Endothelial cell of umbilical vein (primary cell): ENCODE measurements around the gene MPEG1. TPM values are rescaled to one million over a fixed set of nuclear protein-coding genes. Genes with fewer than 3 reads are reported as not detected.

Experiments used
- BruUV-seq: library from RNA; stranded (reverse); fragments of 400-500 nt; replicated peaks from 2 replicates; lab custom pipeline; 2021; lab: Mats Ljungman, UMichigan
- CTCF ChIA-PET: fragments of 300-600, 350-600 bp; sonication (Branson Sonifier 250); formaldehyde crosslinking; loops from one replicate; lab custom pipeline; 2021; ENCODE audit warnings: antibody characterized with exemption, inconsistent platforms; lab: Charles Lee
- POLR2A ChIA-PET: fragments of 300-600, 350-600 bp; sonication (Branson Sonifier 250); formaldehyde crosslinking; loops from one replicate; lab custom pipeline; 2021; ENCODE audit warnings: antibody characterized with exemption, inconsistent platforms; lab: Charles Lee
- DNase-seq: peaks from one replicate; pipeline ENCODE4 v3.0.0-alpha.2; 2011; ENCODE audit warnings: low read depth, low spot score
- FAIRE-seq: peaks from 2 replicates; lab custom pipeline; 2011; peaks lifted over from hg19 to GRCh38; lab: Jason Lieb, UNC
- H2AFZ ChIP-seq: 2 replicates; pipeline ENCODE4 v1.6.0; 2012; ENCODE audit warnings: low read depth, low read length, control low read depth, inconsistent platforms
- H3K27ac ChIP-seq: 2 replicates; pipeline ENCODE4 v1.5.1; 2011; ENCODE audit warnings: low read depth, mild to moderate bottlenecking, control low read depth, low read length, moderate library complexity; ENCODE audit not compliant: insufficient read depth
- H3K27me3 ChIP-seq, 2 experiments: 2 replicates each; pipeline versions ENCODE4 v1.6.0 to v1.6.1; 2011; ENCODE audit warnings: low read length in 2 of 2, mixed read lengths in 1 of 2; ENCODE audit not compliant: control insufficient read depth in 2 of 2, insufficient read depth in 2 of 2
- H3K36me3 ChIP-seq, 2 experiments: 2 replicates in 1 of 2; 3 replicates in 1 of 2; pipeline ENCODE4 v1.5.1; 2011; ENCODE audit warnings: low read length in 2 of 2, mild to moderate bottlenecking in 1 of 2, moderate library complexity in 1 of 2; ENCODE audit not compliant: control insufficient read depth in 2 of 2, insufficient read depth in 2 of 2; ENCODE audit errors: extremely low read depth in 1 of 2
- H3K4me1 ChIP-seq: 3 replicates; pipeline ENCODE4 v1.5.1; 2011; ENCODE audit warnings: mild to moderate bottlenecking, low read length; ENCODE audit not compliant: control insufficient read depth, insufficient read depth; ENCODE audit errors: extremely low read depth
- H3K4me2 ChIP-seq: 2 replicates; pipeline ENCODE4 v1.6.1; 2011; ENCODE audit warnings: low read length, control low read depth, mixed read lengths; ENCODE audit not compliant: insufficient read depth
- H3K4me3 ChIP-seq, 3 experiments: fragments of 200-600 bp in 1 of 3; sonication (generic), shearing (Covaris generic) in 1 of 3; replicated peaks in 1 of 3; 2 replicates each; pipeline ENCODE4 v1.5.1; 2011 to 2016; ENCODE audit warnings: control low read depth in 3 of 3, low read length in 3 of 3, mild to moderate bottlenecking in 2 of 3, inconsistent platforms in 1 of 3, low read depth in 1 of 3, moderate library complexity in 1 of 3; ENCODE audit not compliant: insufficient read depth in 1 of 3
- H3K79me2 ChIP-seq: 2 replicates; pipeline ENCODE4 v1.6.0; 2012; ENCODE audit warnings: low read length, inconsistent platforms; ENCODE audit not compliant: control insufficient read depth, insufficient read depth
- H3K9ac ChIP-seq: replicated peaks from 2 replicates; pipeline ENCODE3; 2011; ENCODE audit warnings: low read length, control low read depth; ENCODE audit not compliant: insufficient read depth; ENCODE audit errors: extremely low read depth
- H3K9me1 ChIP-seq: replicated peaks from 3 replicates; pipeline ENCODE4 v1.6.0; 2011; ENCODE audit warnings: mild to moderate bottlenecking, low read length; ENCODE audit not compliant: control insufficient read depth, insufficient read depth; ENCODE audit errors: extremely low read depth
- H3K9me3 ChIP-seq: replicated peaks from 2 replicates; pipeline ENCODE4 v1.5.1; 2012; ENCODE audit warnings: low read length, inconsistent platforms; ENCODE audit not compliant: control insufficient read depth, insufficient read depth
- H4K20me1 ChIP-seq: replicated peaks from 2 replicates; pipeline ENCODE3; 2011; ENCODE audit warnings: mild to moderate bottlenecking, low read length; ENCODE audit not compliant: control insufficient read depth, insufficient read depth; ENCODE audit errors: extremely low read depth
- EZH2 ChIP-seq: IDR thresholded peaks from 2 replicates; pipeline ENCODE4 v1.6.1; 2012; ENCODE audit warnings: borderline replicate concordance, low read depth, mild to moderate bottlenecking, moderate library complexity, low read length, inconsistent platforms; ENCODE audit not compliant: severe bottlenecking
- FOS ChIP-seq: IDR thresholded peaks from 2 replicates; pipeline ENCODE4 v1.6.1; 2011; ENCODE audit warnings: mild to moderate bottlenecking, low read length, moderate library complexity, borderline replicate concordance; ENCODE audit not compliant: insufficient read depth
- GATA2 ChIP-seq: IDR thresholded peaks from 2 replicates; pipeline ENCODE4 v1.7.0; 2011; ENCODE audit warnings: low read depth, mild to moderate bottlenecking, moderate library complexity, mixed read lengths, low read length; ENCODE audit not compliant: insufficient read length, insufficient read depth
- JUN ChIP-seq: IDR thresholded peaks from 2 replicates; pipeline ENCODE4 v1.6.1; 2011; ENCODE audit warnings: borderline replicate concordance, low read depth; ENCODE audit not compliant: insufficient read length, insufficient read depth
- MYC ChIP-seq: IDR thresholded peaks from one replicate; pipeline ENCODE4 v1.6.1; 2011; ENCODE audit warnings: mild to moderate bottlenecking, low read depth, low read length
- POLR2A ChIP-seq: IDR thresholded peaks from 2 replicates; pipeline ENCODE4 v1.6.1; 2012; ENCODE audit warnings: low read depth, mild to moderate bottlenecking, control low read depth, low read length
- POLR2AphosphoS5 ChIP-seq: IDR thresholded peaks from 2 replicates; pipeline ENCODE4 v1.6.1; 2012; ENCODE audit warnings: low read depth, mild to moderate bottlenecking, control low read depth, low read length, moderate library complexity; ENCODE audit not compliant: insufficient read depth
- dilution Hi-C: fragments of 300-500 bp; cut with MboI; formaldehyde crosslinking; loops from one replicate; pipeline ENCODE4 v1.15.0; 2019; ENCODE audit warnings: low sequenced_read_pairs; ENCODE audit not compliant: extremely low pct_ligation_motif_present
- intact Hi-C: fragments of 100-400 bp; cut with micrococcal nuclease; formaldehyde crosslinking; loops from one replicate; pipeline ENCODE4 v1.10.0; 2022
- polyA plus RNA-seq, 4 experiments: library from polyadenylated mRNA; depleted of rRNA in 3 of 4; stranded (reverse) in 3 of 4; unstranded in 1 of 4; fragments of >200 nt; gene quantifications; 2 replicates each; pipeline versions ENCODE4 v1.2.1 to v1.2.3, GENCODE V29; 2011 to 2012; ENCODE audit warnings: missing spikeins in 1 of 4
- total RNA-seq: library from RNA; stranded (reverse); gene quantifications from 2 replicates; pipeline ENCODE4 v1.2.3, GENCODE V29; 2021
- TF ChIP-seq, protein P1 (sequence below), 2 donors: IDR thresholded peaks; 1 replicate in 1 of 2; 2 replicates in 1 of 2; pipeline ENCODE4 v1.5.1; 2011; ENCODE audit warnings: low read length in 2 of 2, mild to moderate bottlenecking in 2 of 2, moderate library complexity in 2 of 2, control low read depth in 1 of 2, inconsistent platforms in 1 of 2, low read depth in 1 of 2; ENCODE audit not compliant: insufficient read depth in 1 of 2; ENCODE audit errors: extremely low read depth in 1 of 2
- TF ChIP-seq, protein P2 (sequence below): IDR thresholded peaks from 2 replicates; pipeline ENCODE4 v1.6.1; 2011; ENCODE audit not compliant: insufficient read depth, insufficient read length

Gene MPEG1
- total and polyA plus RNA-seq, 2 donors (not counting 3 experiments of a cell fraction or from before 2014, with no cell fraction given): not detected

DNA sequence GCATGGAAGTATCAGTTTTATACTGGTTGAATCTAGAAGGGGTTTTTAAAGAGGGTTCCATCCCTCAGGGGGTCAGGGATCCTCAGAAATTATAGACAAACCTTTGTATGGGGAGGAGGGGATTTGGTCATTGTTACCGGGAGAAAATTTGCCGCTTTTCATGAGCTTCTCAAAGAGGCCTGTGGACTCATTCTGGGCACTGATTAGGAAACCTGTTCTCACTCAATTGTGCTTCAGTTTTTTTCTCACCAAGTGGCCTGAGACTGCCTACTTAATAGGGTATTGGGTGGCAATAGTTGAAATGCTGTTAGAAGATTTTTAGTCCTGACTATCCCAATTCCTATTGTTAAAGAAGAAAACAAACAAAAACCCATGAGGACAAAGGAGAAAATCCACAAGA is 14.0 kb downstream of the MPEG1 start:
- Histone ChIP-seq H3K4me3 (no peak overlapping the region), H3K9ac (no peak overlapping the region), H3K27me3 (peaks cover 3% of the 10 kb centered on the region in 2 experiments), H3K9me3 (no peaks in the 10 kb centered on the region), H3K79me2 (no peaks in the 10 kb centered on the region), H3K27ac (no peak overlapping the region), H3K4me1 (no peaks in the 10 kb centered on the region), H3K4me2 (no peak overlapping the region), H3K9me1 (no peaks in the 10 kb centered on the region), H2AFZ (no peak overlapping the region), H3K36me3 (no peaks in the 10 kb centered on the region), H4K20me1 (no peaks in the 10 kb centered on the region)
- dilution Hi-C loops: no loop called here
- ChIA-PET POLR2A (no interaction called here), CTCF (interaction anchor here (1.3 to 1.5 kb wide), 3 partner anchors 12 to 40 kb away, joined by 4 to 7 read pairs (median 5); partner anchors contain the start of gene DTX4)
- TF ChIP-seq POLR2A: no peak
- TF ChIP-seq, protein P1, sequence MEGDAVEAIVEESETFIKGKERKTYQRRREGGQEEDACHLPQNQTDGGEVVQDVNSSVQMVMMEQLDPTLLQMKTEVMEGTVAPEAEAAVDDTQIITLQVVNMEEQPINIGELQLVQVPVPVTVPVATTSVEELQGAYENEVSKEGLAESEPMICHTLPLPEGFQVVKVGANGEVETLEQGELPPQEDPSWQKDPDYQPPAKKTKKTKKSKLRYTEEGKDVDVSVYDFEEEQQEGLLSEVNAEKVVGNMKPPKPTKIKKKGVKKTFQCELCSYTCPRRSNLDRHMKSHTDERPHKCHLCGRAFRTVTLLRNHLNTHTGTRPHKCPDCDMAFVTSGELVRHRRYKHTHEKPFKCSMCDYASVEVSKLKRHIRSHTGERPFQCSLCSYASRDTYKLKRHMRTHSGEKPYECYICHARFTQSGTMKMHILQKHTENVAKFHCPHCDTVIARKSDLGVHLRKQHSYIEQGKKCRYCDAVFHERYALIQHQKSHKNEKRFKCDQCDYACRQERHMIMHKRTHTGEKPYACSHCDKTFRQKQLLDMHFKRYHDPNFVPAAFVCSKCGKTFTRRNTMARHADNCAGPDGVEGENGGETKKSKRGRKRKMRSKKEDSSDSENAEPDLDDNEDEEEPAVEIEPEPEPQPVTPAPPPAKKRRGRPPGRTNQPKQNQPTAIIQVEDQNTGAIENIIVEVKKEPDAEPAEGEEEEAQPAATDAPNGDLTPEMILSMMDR (IDR thresholded peaks at IDR 0.05; ENCODE audit: extremely low read depth in 1 of 2, insufficient read depth in 1 of 2, low read depth in 1 of 2, low read length in 2 of 2): no peak
- TF ChIP-seq GATA2: no peak
- no peak for TF ChIP-seq EZH2
- no peak for TF ChIP-seq POLR2AphosphoS5
- no peak for TF ChIP-seq FOS
- TF ChIP-seq JUN: no peak
- TF ChIP-seq, protein P2, sequence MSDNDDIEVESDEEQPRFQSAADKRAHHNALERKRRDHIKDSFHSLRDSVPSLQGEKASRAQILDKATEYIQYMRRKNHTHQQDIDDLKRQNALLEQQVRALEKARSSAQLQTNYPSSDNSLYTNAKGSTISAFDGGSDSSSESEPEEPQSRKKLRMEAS: no peak
- TF ChIP-seq MYC: no peak
- intact Hi-C loops: no loop called here
- no TSS peak for BruUV-seq
- FAIRE-seq (no peak), DNase-seq (no peak)
